Occipital lobe (tissue), 2 donors: Measurements from ENCODE around the gene CIAPIN1. TPM values are rescaled to one million over a fixed set of nuclear protein-coding genes. Genes with fewer than 3 reads are reported as not detected.
"Not testable (repeated sequence)": the region's sequence is repeated elsewhere in the genome, so short reads cannot be mapped to it uniquely, and the experiment has no call there.

Experiments used
- DNase-seq: peaks from one replicate; lab custom pipeline; 2025; lab: John Stamatoyannopoulos, UW
- total RNA-seq: library from RNA; depleted of rRNA; stranded (reverse); fragments of >200 nt; gene quantifications from one replicate; pipeline ENCODE4 v1.2.3, GENCODE V29; 2014

Gene CIAPIN1
- total RNA-seq, 1 donor from 2014 or later = 51.5 TPM

GRCh38 chr16:57440551-57440950 is 6.6 kb downstream of the CIAPIN1 start:
- DNase-seq = not testable (repeated sequence)

- not testable (repeated sequence) for DNase-seq
Observed at GRCh38 chr16:57439947-57440346, 7.2 kb downstream of the CIAPIN1 start.

- DNase-seq = no peak
Observed at GRCh38 chr16:57435838-57436237, 11.3 kb downstream of the CIAPIN1 start.

- no peak for DNase-seq
Observed at GRCh38 chr16:57434003-57434402, 13.2 kb downstream of the CIAPIN1 start.

GRCh38 chr16:57432989-57433388 is 14.2 kb downstream of the CIAPIN1 start:
- DNase-seq = no peak

- no peak for DNase-seq
Observed at GRCh38 chr16:57432505-57432904, 14.7 kb downstream of the CIAPIN1 start.

- no peak for DNase-seq
Observed at GRCh38 chr16:57430955-57431354, 16.2 kb downstream of the CIAPIN1 start.

- no peak for DNase-seq
Observed at GRCh38 chr16:57427824-57428223, 19.4 kb downstream of the CIAPIN1 start.

- DNase-seq = no peak
Observed at GRCh38 chr16:57427307-57427706, 19.9 kb downstream of the CIAPIN1 start.

- no peak for DNase-seq
Observed at GRCh38 chr16:57426356-57426755, 20.8 kb downstream of the CIAPIN1 start.

- DNase-seq = no peak
Observed at GRCh38 chr16:57424583-57424982, 22.6 kb downstream of the CIAPIN1 start.

GRCh38 chr16:57423152-57423551 is 24.0 kb downstream of the CIAPIN1 start:
- no peak for DNase-seq

- DNase-seq = no peak
Observed at GRCh38 chr16:57422026-57422944, 24.9 kb downstream of the CIAPIN1 start.

GRCh38 chr16:57419506-57419905 is 27.7 kb downstream of the CIAPIN1 start:
- DNase-seq = no peak

GRCh38 chr16:57416084-57416483 is 31.1 kb downstream of the CIAPIN1 start:
- DNase-seq = no peak

- DNase-seq = no peak
Observed at GRCh38 chr16:57413733-57414132, 33.5 kb downstream of the CIAPIN1 start.

- no peak for DNase-seq
Observed at GRCh38 chr16:57413301-57413730, 33.9 kb downstream of the CIAPIN1 start.

GRCh38 chr16:57412584-57412983 is 34.6 kb downstream of the CIAPIN1 start:
- DNase-seq = no peak

- no peak for DNase-seq
Observed at GRCh38 chr16:57411362-57411976, 35.7 kb downstream of the CIAPIN1 start.

- DNase-seq = no peak
Observed at GRCh38 chr16:57409870-57410587, 37.2 kb downstream of the CIAPIN1 start.

GRCh38 chr16:57409065-57409464 is 38.1 kb downstream of the CIAPIN1 start:
- no peak for DNase-seq
